Activated naive CD4-positive, alpha-beta T cell treated with anti-CD3 and anti-CD28 coated beads, Interleukin-2, amount 10 ng/mL, durations not matched to agents 7 days and 5 days (primary cell): ENCODE measurements around the gene C6orf15.

Experiments
- CTCF ChIA-PET: fragments of 350-600 bp; sonication (Branson Sonifier 250); formaldehyde crosslinking; loops from one replicate; lab custom pipeline; 2021; ENCODE audit warnings: antibody characterized with exemption; lab: Charles Lee
- DNase-seq: peaks from one replicate; pipeline ENCODE4 v3.0.0-alpha.2; 2020
- H3K27ac Mint-ChIP-seq: one replicate; pipeline ENCODE4 v1.8.0; 2021; ENCODE audit warnings: mild to moderate bottlenecking, moderate library complexity, mixed read lengths
- H3K27me3 Mint-ChIP-seq: one replicate; pipeline ENCODE4 v1.8.0; 2021; ENCODE audit warnings: mild to moderate bottlenecking, mixed read lengths
- H3K36me3 Mint-ChIP-seq: one replicate; pipeline ENCODE4 v1.8.0; 2021; ENCODE audit warnings: mixed read lengths
- H3K4me1 Mint-ChIP-seq: one replicate; pipeline ENCODE4 v1.8.0; 2021; ENCODE audit warnings: mixed read lengths
- H3K4me3 Mint-ChIP-seq: one replicate; pipeline ENCODE4 v1.8.0; 2021; ENCODE audit warnings: mild to moderate bottlenecking, moderate library complexity, mixed read lengths
- H3K9me3 Mint-ChIP-seq: one replicate; pipeline ENCODE4 v1.8.0; 2021; ENCODE audit warnings: mixed read lengths

C6orf15 gene

DNA sequence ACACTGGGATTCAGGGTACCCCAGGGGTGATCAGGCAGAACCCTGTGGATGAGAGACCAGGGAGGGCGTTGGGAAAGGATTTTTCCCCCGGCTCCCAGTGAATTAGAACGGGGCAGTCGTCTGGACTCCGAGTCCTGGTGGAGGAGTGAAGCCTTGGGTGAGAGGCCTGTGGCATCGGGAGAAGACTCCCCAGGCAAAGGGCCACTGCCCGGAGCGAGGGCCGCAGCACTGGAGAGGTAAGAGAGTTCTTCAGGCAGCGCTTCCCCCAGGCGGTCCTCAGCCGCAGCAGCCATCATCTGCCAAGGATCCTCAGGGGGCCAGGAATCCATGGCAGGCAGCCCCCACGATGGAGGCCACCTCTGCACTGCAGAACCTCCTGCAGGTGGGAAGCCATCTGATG lies 663 bp downstream of the C6orf15 start:
- H3K27me3 Mint-ChIP-seq, result peaks cover 63% of the 10 kb centered on the region
- no peaks in the 10 kb centered on the region for H3K9me3 Mint-ChIP-seq
- CTCF ChIA-PET, result interaction anchor here (1.2 kb wide), 1 partner anchor 9 kb away, joined by 5 read pairs; no protein-coding TSS in a partner anchor
- no peaks in the 10 kb centered on the region for H3K4me1 Mint-ChIP-seq
- no peak for DNase-seq
- no peak overlapping the region for H3K27ac Mint-ChIP-seq
- H3K36me3 Mint-ChIP-seq, result no peaks in the 10 kb centered on the region
- no peak overlapping the region for H3K4me3 Mint-ChIP-seq

DNA sequence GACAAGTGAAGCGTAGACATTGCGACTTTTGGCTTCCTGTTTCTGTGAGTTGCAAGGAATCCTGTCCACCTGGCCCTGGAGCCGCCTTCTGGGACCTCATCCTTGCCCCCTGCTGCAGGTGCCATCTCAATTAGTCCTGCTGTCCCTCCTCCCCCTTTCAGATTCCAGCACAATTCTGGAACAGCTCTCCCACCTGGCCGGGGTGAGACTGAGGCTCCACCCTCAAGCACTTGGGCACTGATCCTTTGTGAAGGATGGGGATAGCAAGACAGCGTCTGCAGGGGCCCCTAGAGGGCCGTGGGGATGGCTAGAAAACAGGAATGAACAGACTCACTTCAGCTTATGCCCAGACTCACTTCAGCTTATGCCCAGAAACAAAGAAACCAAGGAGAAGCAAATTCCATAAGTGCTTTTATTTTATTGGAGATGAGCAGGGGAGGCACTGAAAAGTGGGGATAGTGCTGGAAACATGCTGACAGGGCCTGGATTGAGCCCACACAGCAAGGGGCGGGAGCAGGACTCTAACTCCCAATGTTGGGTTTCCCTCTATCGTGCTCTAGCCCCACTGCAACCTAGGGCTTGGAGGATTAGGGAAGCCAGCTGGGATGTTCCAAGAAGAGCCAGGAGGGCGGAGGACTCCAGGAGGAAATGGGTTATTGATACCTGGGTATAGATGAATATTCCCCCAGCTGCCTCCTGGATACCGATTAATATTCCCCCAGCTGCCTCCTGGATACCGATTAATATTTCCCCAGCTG lies 1.4 kb downstream of the C6orf15 start:
- H3K36me3 Mint-ChIP-seq, result no peaks in the 10 kb centered on the region
- H3K4me3 Mint-ChIP-seq, result no peak overlapping the region
- H3K27me3 Mint-ChIP-seq, result peaks cover 63% of the 10 kb centered on the region
- no peak overlapping the region for H3K27ac Mint-ChIP-seq
- H3K9me3 Mint-ChIP-seq, result no peaks in the 10 kb centered on the region
- H3K4me1 Mint-ChIP-seq, result no peaks in the 10 kb centered on the region
- DNase-seq, result no peak
- CTCF ChIA-PET, result interaction anchor here (0.6 to 1.2 kb wide), 2 partner anchors 8 to 12 kb away, joined by 3 to 5 read pairs; no protein-coding TSS in a partner anchor

- H3K9me3 Mint-ChIP-seq, result no peaks in the 10 kb centered on the region
- H3K4me3 Mint-ChIP-seq, result no peak overlapping the region
- no peaks in the 10 kb centered on the region for H3K36me3 Mint-ChIP-seq
- CTCF ChIA-PET, result no interaction called here
- H3K27me3 Mint-ChIP-seq, result peaks cover 42% of the 10 kb centered on the region
- no peak for DNase-seq
- no peak overlapping the region for H3K27ac Mint-ChIP-seq
- peaks cover 3% of the 10 kb centered on the region for H3K4me1 Mint-ChIP-seq
Measured at GRCh38 chr6:31107052-31107451, 5.3 kb downstream of the C6orf15 start.

DNA sequence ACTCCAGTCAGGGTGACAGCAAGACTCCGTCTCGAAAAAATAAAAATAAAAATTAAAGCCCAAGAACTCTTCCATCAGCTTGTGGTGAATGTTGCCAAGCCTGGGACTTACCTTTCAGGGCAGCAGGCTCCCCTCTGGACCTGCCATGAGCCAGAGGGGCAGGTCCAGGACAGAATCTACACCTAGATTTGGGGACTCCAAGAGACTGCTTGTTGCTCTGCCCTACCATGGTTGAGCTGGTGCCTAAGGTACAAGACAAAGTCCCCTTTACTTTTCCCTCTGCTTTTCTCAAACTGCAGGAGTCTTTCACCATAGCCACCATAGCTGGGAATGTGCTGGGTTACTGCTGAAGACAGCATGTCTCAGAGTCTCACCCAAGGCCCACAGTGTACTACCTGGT lies 9.2 kb downstream of the C6orf15 start:
- Mint-ChIP-seq H3K9me3 (no peaks in the 10 kb centered on the region), H3K27ac (no peak overlapping the region), H3K4me3 (no peak overlapping the region), H3K27me3 (peaks cover 24% of the 10 kb centered on the region), H3K36me3 (no peaks in the 10 kb centered on the region), H3K4me1 (peaks cover 3% of the 10 kb centered on the region)
- CTCF ChIA-PET, result interaction anchor here (0.6 to 1.5 kb wide), 5 partner anchors 9 to 243 kb away, joined by 3 to 5 read pairs (median 4); partner anchors contain the start of gene C6orf15
- no peak for DNase-seq

DNA sequence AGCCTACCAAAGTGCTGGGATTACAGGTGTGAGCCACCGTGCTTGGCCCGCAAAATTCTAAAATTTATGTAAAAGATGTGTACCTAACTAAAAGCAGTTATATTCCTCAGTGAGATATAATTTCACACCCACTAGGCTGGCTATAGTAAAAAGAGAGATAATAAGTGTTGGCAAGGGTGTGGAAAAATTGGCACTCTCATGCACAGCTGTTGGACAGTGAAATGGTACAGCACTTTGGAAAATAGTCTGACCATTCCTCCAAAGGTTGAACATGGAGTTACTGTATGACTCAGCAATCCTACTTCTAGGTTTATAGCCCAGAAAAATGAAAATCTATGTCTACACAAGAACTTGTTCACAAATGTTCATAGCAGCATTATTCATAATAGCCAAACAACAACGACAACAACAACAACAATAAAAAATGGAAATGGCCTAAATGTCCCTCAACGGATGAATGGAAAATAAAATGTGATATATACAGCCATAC lies 13.9 kb downstream of the C6orf15 start:
- H3K4me3 Mint-ChIP-seq, result no peak overlapping the region
- H3K27ac Mint-ChIP-seq, result no peak overlapping the region
- no peaks in the 10 kb centered on the region for H3K9me3 Mint-ChIP-seq
- peaks cover 3% of the 10 kb centered on the region for H3K36me3 Mint-ChIP-seq
- peaks cover 36% of the 10 kb centered on the region for H3K4me1 Mint-ChIP-seq
- no peak for DNase-seq
- CTCF ChIA-PET, result no interaction called here
- peaks cover 14% of the 10 kb centered on the region for H3K27me3 Mint-ChIP-seq

- CTCF ChIA-PET, result interaction anchor here (1.6 kb wide), 1 partner anchor 10 kb away, joined by 8 read pairs; no protein-coding TSS in a partner anchor
- H3K27ac Mint-ChIP-seq, result no peak overlapping the region
- H3K4me3 Mint-ChIP-seq, result no peak overlapping the region
- H3K27me3 Mint-ChIP-seq, result peaks cover 9% of the 10 kb centered on the region
- H3K36me3 Mint-ChIP-seq, result peaks cover 3% of the 10 kb centered on the region
- H3K4me1 Mint-ChIP-seq, result peaks cover 37% of the 10 kb centered on the region
- H3K9me3 Mint-ChIP-seq, result no peaks in the 10 kb centered on the region
- DNase-seq, result no peak
Measured at GRCh38 chr6:31096656-31097055, 15.7 kb downstream of the C6orf15 start.

DNA sequence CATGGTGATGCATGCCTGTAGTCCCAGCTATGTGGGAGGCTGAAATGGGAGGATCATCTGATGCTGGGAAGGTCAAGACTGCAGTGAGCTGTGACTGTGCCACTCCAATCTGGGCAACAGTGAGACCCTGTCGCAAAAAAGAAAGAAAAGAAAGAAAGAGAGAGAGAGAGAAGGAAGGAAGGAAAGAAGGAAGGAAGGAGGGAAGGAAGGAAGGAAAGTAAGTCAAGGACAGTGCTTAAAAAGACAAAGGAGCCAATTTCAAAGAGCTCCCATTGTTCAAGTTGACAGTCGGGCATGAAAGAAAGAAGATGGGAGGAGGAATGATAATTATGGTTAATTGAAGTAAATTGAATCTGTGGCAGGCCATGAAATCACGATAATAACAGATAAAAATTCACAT lies 16.2 kb downstream of the C6orf15 start:
- Mint-ChIP-seq H3K4me1 (peaks cover 37% of the 10 kb centered on the region), H3K27ac (no peak overlapping the region), H3K4me3 (no peak overlapping the region), H3K9me3 (no peaks in the 10 kb centered on the region), H3K36me3 (peaks cover 3% of the 10 kb centered on the region), H3K27me3 (peaks cover 6% of the 10 kb centered on the region)
- CTCF ChIA-PET, result interaction anchor here (1.6 kb wide), 1 partner anchor 9 kb away, joined by 8 read pairs; no protein-coding TSS in a partner anchor
- DNase-seq, result no peak

DNA sequence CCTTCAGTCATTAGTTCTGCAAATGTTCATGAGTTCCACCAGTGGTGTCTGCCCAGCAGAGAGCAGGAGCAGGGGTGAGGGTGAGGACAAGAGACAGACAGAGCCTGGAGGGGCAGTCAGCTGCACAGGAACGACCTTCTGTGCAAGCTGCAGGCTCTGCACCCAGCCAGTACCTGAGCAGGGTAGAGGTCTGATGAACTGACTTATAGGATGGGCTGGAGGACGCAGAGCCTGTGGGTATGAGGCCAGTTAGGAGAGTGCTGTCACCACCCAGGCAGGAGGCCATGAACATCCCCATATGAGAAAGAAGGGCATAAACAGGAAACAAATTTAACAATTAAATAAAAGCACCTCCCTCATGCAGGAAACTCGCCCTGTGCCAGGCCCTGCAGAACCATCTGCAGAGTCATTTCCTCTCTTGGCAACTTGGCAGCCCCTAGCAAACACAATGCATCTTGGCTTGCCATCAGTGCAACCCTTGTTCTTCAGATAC lies 17.9 kb downstream of the C6orf15 start:
- Mint-ChIP-seq H3K4me3 (no peak overlapping the region), H3K4me1 (peaks cover 37% of the 10 kb centered on the region), H3K27me3 (peaks cover 13% of the 10 kb centered on the region), H3K9me3 (no peaks in the 10 kb centered on the region), H3K36me3 (peaks cover 3% of the 10 kb centered on the region), H3K27ac (peak overlapping the region; percentile 91)
- CTCF ChIA-PET, result interaction anchor here (1.5 to 1.7 kb wide), 3 partner anchors 15 to 272 kb away, joined by 3 to 13 read pairs (median 4); no protein-coding TSS in a partner anchor
- peak; percentile 60 for DNase-seq

DNA sequence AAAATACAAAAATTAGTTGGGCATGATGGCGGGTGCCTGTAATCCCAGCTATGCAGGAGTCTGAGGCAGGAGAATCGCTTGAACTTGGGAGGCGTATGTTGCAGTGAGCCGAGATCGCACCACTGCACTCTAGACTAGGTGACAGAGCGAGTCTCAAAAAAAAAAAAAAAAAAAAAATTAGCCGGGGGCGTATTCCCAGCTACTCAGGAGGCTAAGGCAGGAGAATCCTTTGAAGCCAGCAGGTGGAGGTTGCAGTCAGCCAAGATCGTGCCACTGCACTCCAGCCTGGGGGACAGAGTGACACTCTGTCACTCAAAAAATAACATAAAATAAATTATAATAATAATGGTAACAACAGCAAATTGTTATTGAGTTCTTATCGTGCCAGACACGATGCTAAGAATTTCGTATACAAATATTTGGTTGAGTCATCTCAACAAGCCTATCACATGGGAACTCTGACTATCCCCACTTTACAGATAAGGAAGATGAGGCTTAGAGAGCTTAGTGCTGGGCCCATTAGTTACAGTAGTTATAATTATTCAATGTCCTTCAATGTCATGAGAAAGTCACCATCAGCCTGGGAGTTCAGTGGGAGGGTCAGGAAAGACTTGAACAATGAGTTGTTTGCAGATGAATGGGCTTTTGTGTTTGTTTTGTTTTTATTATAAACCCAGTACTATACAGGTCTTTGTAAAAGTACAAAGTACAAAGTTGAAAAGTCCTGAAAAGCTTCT lies 19.4 kb downstream of the C6orf15 start:
- H3K36me3 Mint-ChIP-seq, result peaks cover 3% of the 10 kb centered on the region
- H3K27me3 Mint-ChIP-seq, result peaks cover 13% of the 10 kb centered on the region
- no peak overlapping the region for H3K27ac Mint-ChIP-seq
- no peak for DNase-seq
- H3K9me3 Mint-ChIP-seq, result no peaks in the 10 kb centered on the region
- peaks cover 37% of the 10 kb centered on the region for H3K4me1 Mint-ChIP-seq
- H3K4me3 Mint-ChIP-seq, result no peak overlapping the region
- CTCF ChIA-PET, result interaction anchor here (0.7 to 2.5 kb wide), 7 partner anchors 10 to 560 kb away, joined by 3 to 13 read pairs (median 4); no protein-coding TSS in a partner anchor

- DNase-seq, result no peak
- Mint-ChIP-seq H3K4me1 (peaks cover 35% of the 10 kb centered on the region), H3K4me3 (no peak overlapping the region), H3K27me3 (peaks cover 17% of the 10 kb centered on the region), H3K9me3 (no peaks in the 10 kb centered on the region), H3K36me3 (peaks cover 3% of the 10 kb centered on the region), H3K27ac (no peak overlapping the region)
- CTCF ChIA-PET, result interaction anchor here (1.4 to 2.5 kb wide), 2 partner anchors 10 to 13 kb away, joined by 4 to 8 read pairs; no protein-coding TSS in a partner anchor
Measured at GRCh38 chr6:31092238-31092637, 20.1 kb downstream of the C6orf15 start.

- DNase-seq, result no peak
- Mint-ChIP-seq H3K27me3 (peaks cover 17% of the 10 kb centered on the region), H3K27ac (no peak overlapping the region), H3K4me1 (peaks cover 35% of the 10 kb centered on the region), H3K9me3 (no peaks in the 10 kb centered on the region), H3K36me3 (peaks cover 3% of the 10 kb centered on the region), H3K4me3 (no peak overlapping the region)
- CTCF ChIA-PET, result interaction anchor here (2.5 kb wide), 1 partner anchor 12 kb away, joined by 8 read pairs; no protein-coding TSS in a partner anchor
Measured at GRCh38 chr6:31091680-31092079, 20.7 kb downstream of the C6orf15 start.

- Mint-ChIP-seq H3K27me3 (peaks cover 20% of the 10 kb centered on the region), H3K4me3 (no peak overlapping the region), H3K27ac (no peak overlapping the region)
Measured at GRCh38 chr6:31090973-31091364, 21.4 kb downstream of the C6orf15 start.

GRCh38 chr6:31090275-31090972 lies 22.0 kb downstream of the C6orf15 start:
- no peaks in the 10 kb centered on the region for H3K9me3 Mint-ChIP-seq
- no peak overlapping the region for H3K4me3 Mint-ChIP-seq
- peaks cover 26% of the 10 kb centered on the region for H3K4me1 Mint-ChIP-seq
- H3K36me3 Mint-ChIP-seq, result peaks cover 3% of the 10 kb centered on the region
- CTCF ChIA-PET, result interaction anchor here (2.5 kb wide), 1 partner anchor 11 kb away, joined by 8 read pairs; no protein-coding TSS in a partner anchor
- peaks cover 23% of the 10 kb centered on the region for H3K27me3 Mint-ChIP-seq
- H3K27ac Mint-ChIP-seq, result no peak overlapping the region
- no peak for DNase-seq

More at GRCh38 chr6:31090973-31091364, 21.4 kb downstream of the C6orf15 start:
- CTCF ChIA-PET, result interaction anchor here (2.5 kb wide), 1 partner anchor 11 kb away, joined by 8 read pairs; no protein-coding TSS in a partner anchor
- Mint-ChIP-seq H3K9me3 (no peaks in the 10 kb centered on the region), H3K4me1 (peaks cover 31% of the 10 kb centered on the region), H3K36me3 (peaks cover 3% of the 10 kb centered on the region)
- DNase-seq, result no peak
